GM19324 (cell line): Measurements from ENCODE around the gene ZNF526.

ENCODE experiments used
- ATAC-seq: cut with Tn5 transposase; IDR thresholded peaks from one replicate; pipeline ENCODE4 v1.9.1; 2021; ENCODE audit warnings: mild to moderate bottlenecking, moderate library complexity; ENCODE audit not compliant: unreplicated experiment, low FRiP score

ZNF526 gene

DNA sequence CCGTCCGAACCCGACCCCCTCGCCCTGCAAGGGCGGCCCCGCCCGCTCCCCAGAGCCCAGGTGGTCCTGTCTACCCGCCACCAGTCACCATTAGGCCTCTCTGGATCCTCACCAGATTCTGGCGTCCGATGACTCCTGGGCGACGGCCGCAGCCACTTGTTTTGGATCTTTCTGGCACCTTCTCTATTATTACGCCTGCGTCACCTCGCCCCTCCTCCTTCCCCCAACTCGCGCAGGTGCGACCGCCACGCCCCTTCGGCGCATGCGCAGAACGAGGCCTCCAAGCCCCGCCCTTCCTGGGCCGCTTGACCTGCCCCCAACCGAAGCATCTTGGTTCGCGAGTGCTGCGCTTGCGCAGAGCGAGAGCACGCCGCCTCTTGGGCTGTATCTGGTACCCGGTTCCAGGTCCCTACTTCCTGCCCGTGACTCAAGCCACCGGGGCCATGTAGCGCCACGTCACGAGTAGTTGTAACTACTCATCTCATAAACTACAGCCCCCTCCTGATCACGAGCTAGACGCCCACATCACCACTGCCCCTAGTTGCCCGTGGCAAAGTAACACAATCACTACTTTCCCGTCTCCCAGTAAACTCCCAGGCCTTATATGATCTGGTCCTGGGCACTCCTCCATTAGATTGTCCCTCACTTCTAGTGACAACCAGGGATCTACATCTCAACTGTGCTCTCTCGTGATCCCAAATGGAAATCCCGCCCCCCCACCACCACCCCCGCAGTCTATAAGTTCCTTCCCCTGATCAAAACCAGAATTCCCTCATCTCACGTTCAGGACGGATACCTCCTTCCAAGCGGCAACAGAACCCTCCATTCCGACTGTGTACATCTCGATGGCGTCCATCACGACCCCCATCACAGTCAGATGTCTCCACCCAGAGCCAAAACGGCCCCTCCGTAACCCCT lies 2.3 kb upstream of the ZNF526 start, which contains the start of gene DEDD2:
DEDD2 (minus strand) TSS at position 158 of the 918 bp plus-strand sequence. CDS start 670 bp downstream, outside the sequence.
- peak; percentile 65 for ATAC-seq

DNA sequence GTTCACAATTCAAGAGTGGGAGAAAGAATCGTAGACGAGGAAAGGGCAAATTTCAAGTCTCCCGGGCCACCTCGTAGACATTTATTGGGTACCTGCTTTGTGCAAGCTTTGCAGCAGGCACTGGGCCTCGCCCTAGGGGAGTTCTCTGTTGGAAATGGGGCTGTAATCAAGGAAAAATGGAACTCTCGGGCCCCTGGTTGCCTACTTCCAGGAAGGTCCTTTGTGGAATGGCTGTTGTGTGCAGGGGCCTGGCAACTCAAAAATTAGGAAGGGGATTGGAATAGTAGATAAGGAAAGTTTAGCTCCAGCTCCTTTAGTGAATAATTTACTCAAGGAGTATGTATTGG lies 612 bp downstream of the ZNF526 start:
- ATAC-seq: no peak

DNA sequence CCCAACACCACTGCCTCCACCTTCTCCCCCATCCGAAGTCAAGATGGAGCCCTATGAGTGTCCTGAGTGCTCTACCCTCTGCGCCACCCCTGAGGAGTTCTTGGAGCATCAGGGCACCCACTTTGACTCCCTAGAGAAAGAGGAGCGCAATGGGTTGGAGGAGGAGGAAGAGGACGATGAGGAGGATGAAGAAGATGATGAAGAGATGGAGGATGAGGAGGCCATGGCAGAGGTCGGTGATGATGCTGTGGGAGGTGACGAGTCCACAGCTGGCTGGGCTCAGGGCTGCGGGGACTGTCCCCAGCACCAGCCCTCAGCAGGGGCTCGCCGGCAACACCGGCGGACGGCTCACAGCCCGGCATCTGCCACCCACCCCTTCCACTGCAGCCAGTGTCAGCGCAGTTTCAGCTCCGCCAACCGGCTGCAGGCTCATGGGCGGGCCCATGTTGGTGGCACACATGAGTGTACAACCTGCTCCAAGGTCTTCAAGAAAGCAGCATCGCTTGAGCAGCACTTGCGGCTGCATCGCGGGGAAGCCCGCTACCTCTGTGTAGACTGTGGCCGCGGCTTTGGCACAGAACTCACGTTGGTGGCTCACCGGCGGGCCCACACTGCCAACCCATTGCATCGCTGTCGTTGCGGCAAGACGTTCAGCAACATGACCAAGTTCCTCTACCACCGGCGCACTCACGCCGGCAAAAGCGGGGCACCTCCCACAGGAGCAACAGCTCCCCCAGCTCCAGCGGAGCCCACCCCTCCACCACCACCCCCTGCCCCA lies 5.0 kb downstream of the ZNF526 start:
- ATAC-seq: no peak

DNA sequence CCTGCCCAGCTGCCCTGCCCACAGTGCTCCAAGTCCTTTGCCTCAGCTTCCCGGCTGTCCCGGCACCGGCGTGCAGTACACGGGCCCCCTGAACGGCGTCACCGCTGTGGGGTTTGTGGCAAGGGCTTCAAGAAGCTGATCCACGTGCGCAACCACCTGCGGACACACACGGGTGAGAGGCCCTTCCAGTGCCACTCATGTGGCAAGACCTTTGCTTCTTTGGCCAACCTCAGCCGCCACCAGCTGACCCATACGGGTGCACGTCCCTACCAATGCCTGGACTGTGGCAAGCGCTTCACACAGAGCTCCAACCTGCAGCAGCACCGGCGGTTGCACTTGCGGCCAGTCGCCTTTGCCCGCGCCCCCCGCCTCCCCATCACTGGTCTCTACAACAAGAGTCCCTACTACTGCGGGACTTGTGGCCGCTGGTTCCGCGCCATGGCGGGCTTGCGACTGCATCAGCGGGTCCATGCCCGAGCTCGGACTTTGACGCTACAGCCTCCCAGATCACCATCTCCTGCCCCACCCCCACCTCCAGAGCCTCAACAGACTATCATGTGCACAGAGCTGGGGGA lies 5.7 kb downstream of the ZNF526 start:
- no peak for ATAC-seq

DNA sequence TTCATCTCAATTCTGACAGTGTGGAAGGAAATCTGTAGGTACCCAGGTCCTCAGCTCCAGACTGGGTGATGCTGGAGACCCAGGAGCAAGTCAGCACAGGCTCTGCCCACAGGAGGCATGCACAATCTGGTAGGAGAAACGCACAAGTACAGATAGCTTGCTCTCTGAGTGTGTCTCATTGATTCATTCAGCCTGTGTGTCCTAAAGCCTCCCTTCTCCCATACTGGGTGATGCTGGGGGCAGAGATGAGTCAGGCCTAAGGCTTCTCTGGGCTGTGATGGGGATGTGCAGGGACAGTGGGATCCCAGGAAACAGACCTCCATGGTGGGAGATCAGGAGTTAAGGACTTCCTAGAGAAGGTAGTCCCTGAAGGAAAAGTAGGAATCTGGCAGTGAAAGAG lies 6.8 kb downstream of the ZNF526 start:
- ATAC-seq: no peak

DNA sequence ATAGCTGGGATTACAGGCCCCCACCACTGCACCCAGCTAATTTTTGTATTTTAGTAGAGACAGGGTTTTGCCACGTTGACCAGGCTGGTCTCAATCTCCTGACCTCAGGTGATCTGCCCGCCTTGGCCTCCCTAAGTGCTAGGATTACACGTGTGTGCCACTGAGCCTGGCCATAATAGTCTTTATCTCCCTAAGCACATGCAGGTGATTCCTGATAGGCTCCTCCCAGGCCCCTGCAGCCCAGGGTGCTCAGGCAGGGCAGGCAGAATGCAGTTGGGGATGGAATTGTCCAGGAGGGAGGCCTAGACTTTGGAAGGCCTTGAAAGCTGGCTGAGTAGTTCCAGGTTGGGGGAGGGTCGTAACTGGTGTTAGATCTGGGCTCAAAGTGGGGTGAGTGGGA lies 8.5 kb downstream of the ZNF526 start:
- ATAC-seq: no peak

DNA sequence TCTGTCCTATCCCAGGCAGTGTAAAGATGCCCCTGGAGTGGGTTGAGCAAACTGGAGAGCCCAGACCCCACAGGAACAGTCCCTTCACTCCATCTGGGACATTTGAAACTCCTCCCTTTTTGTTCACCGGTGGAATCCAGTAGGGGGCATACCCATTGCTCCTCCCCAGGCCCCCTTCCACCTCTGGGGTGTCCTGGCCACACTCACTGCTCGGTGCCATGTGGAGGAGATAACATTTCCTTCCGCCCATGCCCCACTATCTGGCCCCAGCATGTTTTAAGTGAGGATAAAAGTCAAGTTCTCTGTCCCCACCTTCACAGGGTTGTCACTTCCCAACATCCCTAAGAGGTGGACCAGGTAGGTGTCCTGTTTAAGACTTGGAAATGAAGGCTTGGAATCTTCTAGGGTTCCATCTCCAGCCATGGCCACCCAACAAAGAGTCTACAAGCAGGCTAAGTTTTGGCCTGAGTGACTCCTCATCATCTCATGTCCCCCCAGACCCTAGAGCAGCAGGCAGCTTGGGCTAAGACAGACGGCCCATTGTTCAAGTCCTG lies 9.3 kb downstream of the ZNF526 start:
- no peak for ATAC-seq

DNA sequence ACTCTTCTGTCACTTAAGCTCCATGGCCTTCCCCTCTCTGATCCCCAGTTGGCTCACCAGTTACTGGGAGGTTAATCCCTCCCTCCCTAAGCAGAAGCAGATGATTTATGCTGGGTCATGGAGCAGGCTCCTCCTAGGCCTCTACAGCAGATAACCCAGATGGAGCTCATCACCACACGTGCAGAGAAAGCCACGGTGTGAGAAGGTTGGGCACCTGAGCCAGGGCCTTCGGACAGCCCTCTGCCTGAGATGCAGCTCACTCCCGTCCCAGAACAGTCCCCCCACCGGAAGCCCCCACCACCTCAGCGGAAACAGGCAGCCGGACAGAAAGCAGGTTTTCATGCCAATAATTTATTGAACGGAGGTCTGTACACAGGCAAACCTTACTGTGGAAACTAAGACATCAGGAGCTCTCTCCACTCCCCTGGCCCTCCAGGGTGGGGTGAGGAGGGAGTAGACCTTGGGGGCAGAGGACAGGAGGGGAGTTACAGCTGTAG lies 9.8 kb downstream of the ZNF526 start:
- ATAC-seq: no peak

DNA sequence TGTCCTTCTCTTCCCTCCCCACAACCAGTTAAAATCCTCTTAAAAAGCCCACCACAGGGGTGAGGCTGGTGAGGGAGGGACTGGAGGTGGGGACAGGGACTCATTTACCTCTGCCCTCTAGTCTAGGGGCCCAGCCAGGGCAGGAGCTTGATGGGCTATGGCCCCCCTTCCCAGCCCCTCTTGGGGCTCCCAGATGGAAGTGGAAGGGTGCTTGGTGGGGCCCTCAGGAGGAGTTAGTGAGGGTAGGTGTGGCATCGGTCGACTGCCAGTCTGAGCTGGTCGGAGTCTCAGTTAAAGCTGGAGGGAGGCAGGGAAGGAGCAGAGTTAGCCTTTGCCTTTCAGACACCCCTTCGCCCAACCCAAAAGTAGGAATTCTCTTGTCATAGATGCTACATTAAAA lies 10.5 kb downstream of the ZNF526 start:
- ATAC-seq: no peak

DNA sequence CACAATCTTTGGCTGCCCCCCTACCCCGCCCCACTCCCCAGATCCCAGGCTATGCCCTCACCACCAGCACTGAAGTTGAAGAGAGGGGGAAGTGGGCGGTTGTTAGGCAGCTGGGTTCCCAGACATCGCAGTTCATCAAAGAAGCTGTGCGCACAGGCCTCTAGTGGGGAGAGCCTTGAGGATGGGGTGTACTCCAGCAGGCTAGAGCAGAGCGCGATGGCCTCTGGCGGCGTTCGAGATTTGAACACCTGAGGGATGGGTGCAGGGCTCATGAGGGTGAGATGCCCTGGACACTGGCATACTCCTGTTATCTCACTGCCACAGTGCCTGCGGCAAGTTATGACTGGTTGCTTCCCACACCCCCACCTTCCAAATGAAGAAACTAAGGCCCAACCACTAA lies 12.3 kb downstream of the ZNF526 start:
- ATAC-seq: no peak

DNA sequence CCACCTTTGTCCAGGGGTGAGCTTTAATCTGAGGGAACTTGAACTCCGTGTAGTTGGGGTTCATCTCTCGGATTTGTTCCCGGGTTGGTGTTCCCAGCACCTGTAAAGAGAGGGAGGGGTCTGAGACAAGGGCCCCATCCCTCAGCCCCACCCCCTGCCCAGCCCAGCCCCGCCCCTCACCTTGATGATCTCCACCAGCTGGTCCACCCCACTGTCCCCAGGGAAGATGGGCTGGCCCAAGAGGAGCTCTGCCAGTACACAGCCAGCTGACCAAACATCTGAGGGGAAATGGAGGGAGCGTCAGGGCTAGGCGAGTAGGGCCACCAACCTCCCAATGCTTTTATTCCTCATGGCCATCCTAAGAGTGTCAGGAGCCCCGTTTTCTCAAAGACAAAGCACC lies 13.0 kb downstream of the ZNF526 start:
- no peak for ATAC-seq

DNA sequence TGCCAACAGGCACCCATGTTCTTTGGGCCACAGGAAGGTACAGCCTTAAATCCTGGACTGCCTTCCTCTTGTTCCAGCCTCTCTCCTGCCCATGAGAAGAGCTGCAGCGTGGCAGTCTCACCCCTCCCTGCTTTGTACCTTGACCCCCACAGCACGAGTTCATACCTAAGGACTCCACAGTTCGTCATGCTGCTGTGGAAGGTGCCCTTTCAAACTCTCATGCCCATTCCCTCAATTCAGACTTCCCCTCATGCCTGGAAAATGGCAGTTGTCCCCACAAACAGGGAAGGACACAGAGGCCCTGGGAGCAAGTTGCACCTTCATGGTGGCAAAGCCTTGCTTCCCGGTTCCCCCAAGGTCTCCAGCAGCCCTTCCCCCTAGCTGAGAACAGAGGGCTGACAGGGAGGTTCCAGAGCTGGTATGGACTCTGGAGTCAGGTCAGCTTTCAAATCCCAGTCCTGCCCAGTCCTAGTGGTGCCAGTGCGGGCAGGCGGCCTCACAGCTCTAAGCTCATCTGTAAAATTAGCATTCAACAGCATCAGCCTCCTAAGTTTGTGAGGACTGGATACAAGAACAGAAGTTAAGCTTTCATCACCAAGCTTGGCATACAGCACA lies 13.7 kb downstream of the ZNF526 start:
- ATAC-seq: no peak

DNA sequence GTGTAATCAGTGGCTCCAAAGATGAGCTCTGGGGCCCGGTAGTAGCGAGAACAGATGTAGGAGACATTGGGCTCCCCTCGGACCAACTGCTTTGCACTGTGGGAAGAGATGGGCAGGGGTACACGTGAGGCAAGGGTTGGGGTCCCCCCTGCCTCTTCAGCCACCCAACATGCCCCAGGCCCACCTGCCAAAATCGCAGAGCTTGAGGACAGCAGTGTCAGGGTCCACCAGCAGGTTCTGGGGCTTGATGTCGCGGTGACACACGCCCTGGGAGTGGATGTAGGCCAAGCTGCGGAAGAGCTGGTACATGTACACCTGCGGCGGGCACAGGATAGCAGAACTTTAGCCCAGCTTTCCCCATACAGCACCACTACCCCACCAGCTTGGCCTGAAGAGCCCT lies 14.3 kb downstream of the ZNF526 start:
- no peak for ATAC-seq

DNA sequence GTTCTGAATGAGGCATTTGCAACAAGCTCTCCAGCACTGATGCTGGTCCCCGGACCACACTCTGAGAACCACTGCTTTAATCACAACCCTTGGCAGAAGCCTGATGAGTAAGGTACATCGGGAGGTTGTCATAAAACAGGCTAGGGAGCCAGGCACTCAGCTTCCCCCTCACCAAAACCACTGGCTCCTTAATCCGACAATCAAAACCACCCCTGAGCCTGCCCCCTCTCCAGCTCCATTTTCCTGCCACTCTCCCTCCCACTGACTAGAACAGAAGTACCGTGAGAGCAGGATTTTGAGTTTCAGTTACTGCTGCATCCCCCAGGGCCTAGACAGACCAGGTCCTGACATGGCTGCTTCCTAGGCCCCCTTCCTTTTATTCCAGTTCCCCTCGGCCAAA lies 15.1 kb downstream of the ZNF526 start:
- ATAC-seq: no peak

DNA sequence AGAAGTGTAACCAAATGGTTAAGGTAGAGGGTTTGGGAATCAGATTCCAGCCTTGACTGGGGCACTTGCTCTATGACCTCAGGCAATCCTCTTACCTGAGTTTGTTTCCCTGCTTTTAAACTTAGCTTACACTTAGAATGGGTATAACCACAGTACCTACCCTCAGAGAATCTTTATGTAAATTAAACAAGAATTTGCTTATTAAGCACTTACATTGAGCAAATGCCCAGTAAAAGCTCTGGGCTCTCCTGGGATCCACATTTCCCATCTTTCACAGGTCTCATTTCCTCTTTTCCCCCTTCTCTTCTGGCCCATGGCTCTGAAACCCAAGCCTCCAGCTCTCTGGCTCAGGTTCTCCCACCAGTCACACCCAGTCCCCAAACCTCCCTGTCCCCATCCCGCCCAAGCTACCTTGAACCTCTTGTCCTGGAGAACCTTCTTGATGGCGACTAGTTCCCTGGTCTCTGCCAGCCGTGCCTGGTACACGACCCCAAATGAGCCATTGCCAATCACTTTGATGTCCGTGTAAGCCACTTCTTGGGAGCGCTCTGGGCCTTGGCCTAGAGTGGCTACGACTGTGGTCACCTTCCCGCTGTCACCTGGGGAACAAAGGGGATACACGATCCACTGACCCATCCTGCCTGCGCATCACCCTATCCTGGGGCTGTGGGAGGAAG lies 19.6 kb downstream of the ZNF526 start:
- ATAC-seq: no peak

DNA sequence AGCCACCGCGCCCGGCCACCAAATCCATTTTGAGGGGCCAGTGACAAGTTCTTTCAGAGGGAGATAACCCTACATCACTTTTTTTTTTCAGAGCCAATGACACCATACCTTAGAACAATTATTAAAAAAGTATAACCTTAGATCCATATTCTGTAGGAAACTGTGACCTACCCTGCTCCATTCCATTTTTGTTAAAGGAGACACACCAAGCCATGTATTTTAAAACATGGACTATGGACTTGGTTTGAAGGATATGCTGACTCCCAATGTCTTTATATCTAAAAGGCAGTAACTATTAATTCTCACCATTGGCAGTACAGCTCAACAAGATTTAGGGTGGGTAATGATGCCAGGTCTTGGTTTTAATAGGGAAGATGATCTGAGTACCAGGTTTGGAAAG lies 21.2 kb downstream of the ZNF526 start:
- no peak for ATAC-seq

DNA sequence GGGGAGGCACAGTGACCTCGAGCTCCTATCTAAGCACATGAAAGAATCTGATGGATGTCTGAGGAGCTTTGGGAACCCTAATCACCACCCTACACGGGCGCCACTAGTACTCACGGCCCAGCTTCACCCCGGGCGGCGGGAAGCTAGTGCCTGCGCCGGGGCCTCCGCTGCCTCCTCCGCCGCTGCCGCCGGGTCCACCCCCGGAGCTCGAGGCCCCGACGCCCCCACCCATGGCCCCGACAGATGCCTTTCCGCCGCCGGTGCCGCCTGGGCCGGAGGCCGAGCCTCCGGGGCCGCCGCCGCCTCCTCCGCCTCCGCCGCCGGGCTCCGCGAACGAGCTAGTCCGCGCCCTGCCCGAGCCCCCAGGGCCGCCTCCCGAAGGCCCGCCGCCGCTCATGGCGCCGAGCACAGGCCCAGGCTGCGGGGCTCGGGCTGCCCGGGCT lies 22.0 kb downstream of the ZNF526 start:
- peak; percentile 2 for ATAC-seq

DNA sequence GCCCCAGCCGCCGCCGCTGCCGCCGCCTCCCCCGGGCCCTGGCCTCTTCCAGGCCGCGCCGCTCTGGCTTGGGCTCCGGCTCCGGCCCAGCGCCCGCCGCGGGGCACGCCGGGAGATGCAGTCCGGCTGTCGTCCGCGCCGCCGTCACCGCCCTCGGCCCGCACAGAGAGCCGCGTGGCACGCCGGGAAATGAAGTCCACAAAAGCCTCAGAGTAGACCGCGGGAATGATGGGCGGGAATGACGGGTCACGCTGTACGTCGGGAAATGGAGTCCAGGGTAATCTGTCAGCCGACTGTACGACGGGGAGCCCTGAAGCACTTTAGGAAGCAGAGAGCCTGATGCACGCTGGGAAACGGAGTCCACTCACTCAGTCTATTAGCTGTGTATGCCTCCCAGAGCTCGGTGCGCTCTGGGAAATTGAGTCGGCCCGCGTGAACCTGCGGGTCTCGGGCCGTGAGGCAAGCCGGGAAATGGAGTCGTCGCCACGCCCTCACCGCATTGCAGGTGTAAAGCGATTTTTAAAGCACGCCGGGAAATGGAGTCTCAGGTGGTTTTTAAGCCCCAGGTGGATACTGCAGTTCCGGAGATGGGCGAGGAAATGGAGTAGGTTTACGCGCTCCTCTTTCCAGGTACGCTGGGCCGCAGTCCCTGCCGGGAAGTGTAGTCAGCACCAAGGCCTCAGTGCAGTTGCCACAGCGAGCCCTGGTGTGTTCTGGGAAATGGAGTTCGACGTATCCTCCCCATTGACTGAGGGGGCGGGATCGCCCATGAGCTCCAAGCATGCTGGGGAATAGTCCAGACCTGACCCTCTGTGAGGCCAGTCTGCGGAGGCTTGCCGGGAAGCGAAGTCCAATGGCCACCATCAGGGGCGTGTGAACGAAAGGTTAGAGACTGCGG lies 22.6 kb downstream of the ZNF526 start, which contains the start of gene GSK3A:
GSK3A (minus strand) TSS at position 91 of the 898 bp plus-strand sequence. CDS start 137 bp downstream, outside the sequence.
- peak; percentile 71 for ATAC-seq
